OCI-LY1 (cell line): ENCODE measurements around the gene CMIP.

Experiments
- H2AFZ ChIP-seq: fragments of 200-600 bp; sonication (generic), shearing (Covaris generic); 2 replicates; pipeline ENCODE4 v1.6.0; 2014; ENCODE audit warnings: antibody characterized with exemption, mild to moderate bottlenecking, low read length
- H3F3A ChIP-seq: fragments of 200-600 bp; sonication (generic), shearing (Covaris generic); 2 replicates; pipeline ENCODE4 v1.6.0; 2014; ENCODE audit warnings: mild to moderate bottlenecking, antibody characterized with exemption, low read length, moderate library complexity; ENCODE audit not compliant: insufficient read depth
- H3K27ac ChIP-seq: fragments of 200-600 bp; sonication (generic); 2 replicates; pipeline ENCODE4 v1.5.1; 2014; ENCODE audit warnings: low read length, mixed run types, mild to moderate bottlenecking, low read depth; ENCODE audit not compliant: poor library complexity, severe bottlenecking
- H3K27me3 ChIP-seq: fragments of 200-600 bp; sonication (generic); 2 replicates; pipeline ENCODE4 v1.6.0; 2014; ENCODE audit warnings: antibody characterized with exemption, mild to moderate bottlenecking, low read length, moderate library complexity; ENCODE audit not compliant: insufficient read depth
- H3K36me3 ChIP-seq: fragments of 200-600 bp; sonication (generic); 2 replicates; pipeline ENCODE4 v1.6.1; 2014; ENCODE audit warnings: mild to moderate bottlenecking, antibody characterized with exemption, low read length, moderate library complexity, mixed read lengths; ENCODE audit not compliant: insufficient read depth
- H3K4me1 ChIP-seq: fragments of 200-600 bp; sonication (generic); 2 replicates; pipeline ENCODE4 v1.5.1; 2014; ENCODE audit warnings: mild to moderate bottlenecking, low read length, moderate library complexity; ENCODE audit not compliant: insufficient read depth, severe bottlenecking
- H3K4me2 ChIP-seq: fragments of 200-600 bp; sonication (generic), shearing (Covaris generic); 2 replicates; pipeline ENCODE4 v1.6.1; 2014; ENCODE audit warnings: low read length
- H3K4me3 ChIP-seq: fragments of 200-600 bp; sonication (generic); 2 replicates; pipeline ENCODE4 v1.5.1; 2014; ENCODE audit warnings: low read length, low read depth, mild to moderate bottlenecking, mixed read lengths; ENCODE audit not compliant: poor library complexity, severe bottlenecking
- H3K79me2 ChIP-seq: fragments of 200-600 bp; shearing (Covaris generic); 2 replicates; pipeline ENCODE4 v1.6.1; 2016; ENCODE audit warnings: mixed run types, low read length, mixed read lengths; ENCODE audit not compliant: insufficient read depth
- H3K9ac ChIP-seq: fragments of 200-600 bp; sonication (generic), shearing (Covaris generic); 2 replicates; pipeline ENCODE4 v1.6.1; 2014; ENCODE audit warnings: mild to moderate bottlenecking, low read length, mixed read lengths
- H3K9me2 ChIP-seq: fragments of 200-600 bp; sonication (generic), shearing (Covaris generic); 2 replicates; pipeline ENCODE4 v1.6.1; 2014; ENCODE audit warnings: low read depth, mild to moderate bottlenecking, low read length, mixed read lengths
- H3K9me3 ChIP-seq: fragments of 200-600 bp; shearing (Covaris generic); 2 replicates; pipeline ENCODE4 v1.6.1; 2014; ENCODE audit warnings: low read length, mixed read lengths
- H4K20me1 ChIP-seq: fragments of 200-600 bp; sonication (generic), shearing (Covaris generic); 2 replicates; pipeline ENCODE4 v1.6.0; 2016; ENCODE audit warnings: mild to moderate bottlenecking, low read length; ENCODE audit not compliant: insufficient read depth
- EZH2 ChIP-seq: fragments of 200-600 bp; sonication (generic), shearing (Covaris generic); IDR thresholded peaks from 2 replicates; pipeline ENCODE4 v1.8.0; 2017; ENCODE audit warnings: borderline replicate concordance, mixed run types, mild to moderate bottlenecking, antibody characterized with exemption, low read length, moderate library complexity, mixed read lengths
- TF ChIP-seq, protein P1 (sequence below): fragments of 200-600 bp; sonication (generic), shearing (Covaris generic); IDR thresholded peaks from 2 replicates; pipeline ENCODE4 v1.5.1; 2017; ENCODE audit warnings: mild to moderate bottlenecking, antibody characterized with exemption, low read length, moderate library complexity, mixed read lengths

CMIP gene

DNA sequence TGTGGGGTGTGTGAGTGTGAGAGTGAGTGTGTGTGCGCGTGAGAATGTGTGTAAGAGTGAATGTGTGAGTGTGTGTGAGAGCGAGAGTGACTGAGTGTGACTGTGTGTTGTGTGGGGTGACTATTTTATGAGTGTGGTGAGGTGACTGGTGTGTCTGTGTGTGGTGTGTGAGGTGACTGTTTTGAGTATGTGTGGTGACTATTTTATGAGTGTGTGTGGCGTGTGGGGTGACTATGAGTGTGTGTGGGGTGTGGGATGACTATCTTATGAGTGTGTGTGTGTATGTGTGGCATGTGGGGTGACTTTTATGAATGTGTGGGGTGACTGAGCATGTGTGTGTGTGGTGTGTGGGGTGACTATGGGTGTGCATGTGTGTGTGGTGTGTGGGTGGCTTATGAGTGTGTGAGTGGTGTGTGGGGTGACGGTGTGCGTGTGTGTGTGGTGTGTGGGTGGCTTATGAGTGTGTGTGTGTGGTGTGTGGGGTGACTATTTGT, 181.6 kb downstream of the CMIP start:
- Histone ChIP-seq H3K9ac (no peak overlapping the region), H3K4me2 (no peak overlapping the region), H3K27me3 (no peaks in the 10 kb centered on the region), H3K36me3 (peaks cover 21% of the 10 kb centered on the region; the same call in 1 of the 2 replicates), H3K4me1 (peaks cover 18% of the 10 kb centered on the region), H3K9me3 (no peaks in the 10 kb centered on the region), H2AFZ (no peak overlapping the region), H4K20me1 (no peaks in the 10 kb centered on the region), H3K9me2 (no peaks in the 10 kb centered on the region), H3F3A (no peaks in the 10 kb centered on the region), H3K27ac (no peak overlapping the region), H3K4me3 (no peak overlapping the region), H3K79me2 (no peaks in the 10 kb centered on the region)
- TF ChIP-seq, protein P1, sequence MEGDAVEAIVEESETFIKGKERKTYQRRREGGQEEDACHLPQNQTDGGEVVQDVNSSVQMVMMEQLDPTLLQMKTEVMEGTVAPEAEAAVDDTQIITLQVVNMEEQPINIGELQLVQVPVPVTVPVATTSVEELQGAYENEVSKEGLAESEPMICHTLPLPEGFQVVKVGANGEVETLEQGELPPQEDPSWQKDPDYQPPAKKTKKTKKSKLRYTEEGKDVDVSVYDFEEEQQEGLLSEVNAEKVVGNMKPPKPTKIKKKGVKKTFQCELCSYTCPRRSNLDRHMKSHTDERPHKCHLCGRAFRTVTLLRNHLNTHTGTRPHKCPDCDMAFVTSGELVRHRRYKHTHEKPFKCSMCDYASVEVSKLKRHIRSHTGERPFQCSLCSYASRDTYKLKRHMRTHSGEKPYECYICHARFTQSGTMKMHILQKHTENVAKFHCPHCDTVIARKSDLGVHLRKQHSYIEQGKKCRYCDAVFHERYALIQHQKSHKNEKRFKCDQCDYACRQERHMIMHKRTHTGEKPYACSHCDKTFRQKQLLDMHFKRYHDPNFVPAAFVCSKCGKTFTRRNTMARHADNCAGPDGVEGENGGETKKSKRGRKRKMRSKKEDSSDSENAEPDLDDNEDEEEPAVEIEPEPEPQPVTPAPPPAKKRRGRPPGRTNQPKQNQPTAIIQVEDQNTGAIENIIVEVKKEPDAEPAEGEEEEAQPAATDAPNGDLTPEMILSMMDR, result no peak
- TF ChIP-seq EZH2, result no peak

DNA sequence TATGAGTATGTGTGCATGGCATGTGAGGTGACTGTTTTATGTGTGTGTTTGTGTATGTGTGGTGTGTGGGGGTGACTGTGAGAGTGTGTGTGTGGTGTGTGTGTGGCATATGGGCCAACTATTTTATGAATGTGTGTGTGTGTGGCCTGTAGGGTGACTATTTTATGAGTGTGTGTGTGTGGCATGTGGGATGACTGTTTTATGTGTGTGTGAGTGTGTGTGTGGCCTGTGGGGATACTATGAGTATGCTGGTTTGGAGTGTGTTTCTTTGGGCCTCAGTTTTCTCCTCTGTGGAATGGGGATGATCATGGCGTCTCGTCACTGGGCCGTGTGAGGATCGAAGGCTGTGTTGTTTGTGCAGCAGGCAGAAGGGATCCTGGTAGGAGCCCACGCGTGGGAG, 182.4 kb downstream of the CMIP start:
- no peaks in the 10 kb centered on the region for H4K20me1 ChIP-seq
- H2AFZ ChIP-seq, result no peak overlapping the region
- H3K79me2 ChIP-seq, result no peaks in the 10 kb centered on the region
- no peak overlapping the region for H3K4me3 ChIP-seq
- no peaks in the 10 kb centered on the region for H3K27me3 ChIP-seq
- TF ChIP-seq, protein P1, result no peak
- TF ChIP-seq EZH2, result no peak
- no peak overlapping the region for H3K27ac ChIP-seq
- H3K9ac ChIP-seq, result no peak overlapping the region
- no peaks in the 10 kb centered on the region for H3K9me3 ChIP-seq
- H3K4me2 ChIP-seq, result no peak overlapping the region
- no peaks in the 10 kb centered on the region for H3F3A ChIP-seq
- no peaks in the 10 kb centered on the region for H3K9me2 ChIP-seq
- peaks cover 13% of the 10 kb centered on the region; the same call in 1 of the 2 replicates for H3K36me3 ChIP-seq
- peaks cover 18% of the 10 kb centered on the region for H3K4me1 ChIP-seq

DNA sequence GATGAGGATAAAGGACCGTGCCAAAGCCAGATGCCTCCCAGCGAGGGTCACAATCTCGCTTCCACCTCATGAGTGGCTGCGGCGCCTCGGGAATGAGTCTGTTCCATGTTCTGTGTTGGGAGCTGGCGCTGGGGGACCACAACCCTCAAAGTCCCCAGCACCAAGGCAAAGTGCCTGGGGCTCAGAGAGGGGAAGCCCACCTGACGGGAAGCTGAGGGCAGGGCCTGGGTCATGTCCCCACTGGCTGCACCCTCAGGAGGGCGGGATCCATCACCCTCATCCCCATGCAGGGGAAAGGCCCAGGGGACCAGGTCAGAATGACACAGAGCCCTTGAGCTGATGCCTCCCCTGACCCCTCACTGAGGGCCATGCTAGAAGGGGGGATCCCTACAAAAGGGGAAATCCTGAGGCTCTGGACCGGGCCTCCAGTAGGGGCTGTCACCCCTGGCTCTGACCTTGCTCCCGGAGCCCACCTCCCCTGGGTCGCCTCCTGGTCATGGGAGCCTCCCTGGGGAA, 183.2 kb downstream of the CMIP start:
- Histone ChIP-seq H3K4me2 (no peak overlapping the region), H3K79me2 (no peaks in the 10 kb centered on the region), H3K4me3 (no peak overlapping the region), H3K27ac (no peak overlapping the region), H3K27me3 (no peaks in the 10 kb centered on the region), H3F3A (no peaks in the 10 kb centered on the region), H3K4me1 (peaks cover 18% of the 10 kb centered on the region), H3K9me3 (no peaks in the 10 kb centered on the region), H3K9me2 (no peaks in the 10 kb centered on the region), H3K36me3 (peaks cover 5% of the 10 kb centered on the region; the same call in 1 of the 2 replicates), H2AFZ (no peak overlapping the region), H3K9ac (no peak overlapping the region), H4K20me1 (no peaks in the 10 kb centered on the region)
- TF ChIP-seq, protein P1, result no peak
- TF ChIP-seq EZH2, result no peak
